ENCODE results near the gene CRMP1. TPM values are rescaled to one million over a fixed set of nuclear protein-coding genes. Genes with fewer than 3 reads are reported as not detected.

The CRMP1 gene
- total and polyA plus RNA-seq, 2 of the 4 experiments (the other 2 are of a cell fraction): 4.1 to 7.4 TPM

- H3K4ac ChIP-seq (ENCODE audit: low read depth, low read length): no peak overlapping the region
- H2BK20ac ChIP-seq (ENCODE audit: low read depth, low read length): no peak overlapping the region
- no peak overlapping the region for H3K14ac ChIP-seq (replicated peaks; ENCODE audit: low read depth, low read length)
- H3K4me1 ChIP-seq (ENCODE audit: control insufficient read depth, insufficient read depth, low read length): peaks cover 5% of the 10 kb centered on the region
- WGBS, 2 experiments (ENCODE audit: extremely low coverage in 2 of 2, insufficient read length in 1 of 2): no CpG with 5 or more reads among the region's 1 CpG
- CTCF ChIA-PET: interaction anchor here (0.8 to 1.3 kb wide), 4 partner anchors 10 to 172 kb away, joined by 3 read pairs; no protein-coding TSS in a partner anchor
- no peak overlapping the region for H3K56ac ChIP-seq (ENCODE audit: extremely low read depth, insufficient read depth, low read length)
- H3K18ac ChIP-seq (ENCODE audit: low read depth, low read length): no peak overlapping the region
- in situ Hi-C loops (cut with MboI; ENCODE audit: low sequenced_read_pairs): loop anchor here (10.0 kb wide), 1 partner anchor 746 kb away; no protein-coding TSS in a partner anchor
- POLR2A ChIA-PET (ENCODE audit: unreplicated experiment): no interaction called here
- no peak overlapping the region for H4K91ac ChIP-seq (ENCODE audit: insufficient read depth, low read depth, low read length)
- H3K27me3 ChIP-seq (ENCODE audit: control insufficient read depth, insufficient read depth, low read length): no peaks in the 10 kb centered on the region
- dilution Hi-C loops (cut with HindIII; ENCODE audit: low sequenced_read_pairs, unreplicated experiment): no loop called here
- peaks cover 3 to 7% of the 10 kb centered on the region in 2 experiments; a peak in 1 of 4 replicates for H3K79me1 ChIP-seq (ENCODE audit: low read depth in 1 of 2, low read length in 2 of 2)
- no peak overlapping the region for H2BK120ac ChIP-seq (ENCODE audit: low read depth, low read length)
- no peak overlapping the region for H2BK15ac ChIP-seq (ENCODE audit: low read depth, low read length)
- H3K4me2 ChIP-seq (ENCODE audit: low read depth, low read length): no peak overlapping the region
- no peaks in the 10 kb centered on the region for H3K9me3 ChIP-seq (ENCODE audit: control insufficient read depth, insufficient read depth, low read length)
- ATAC-seq (ENCODE audit: low read depth) (no peak), DNase-seq (no peak)
- no peak overlapping the region for H3K27ac ChIP-seq (ENCODE audit: insufficient read depth, low read length)
- TF ChIP-seq NFE2L2 (IDR thresholded peaks at IDR 0.05; ENCODE audit: low read depth, low read length) (no peak), POLR2A (IDR thresholded peaks at IDR 0.05; ENCODE audit: low read depth, low read length) (no peak), RAD21 (IDR thresholded peaks at IDR 0.05; ENCODE audit: low read length) (no peak), MXI1 (IDR thresholded peaks at IDR 0.05; ENCODE audit: borderline replicate concordance, low read depth, low read length) (no peak), RCOR1 (IDR thresholded peaks at IDR 0.05; ENCODE audit: insufficient replicate concordance, low read length) (no peak), BHLHE40 (IDR thresholded peaks at IDR 0.05; ENCODE audit: low read depth, low read length) (no peak), USF2 (IDR thresholded peaks at IDR 0.05; ENCODE audit: low read depth, low read length) (no peak), CTCF (conservative IDR thresholded peaks at IDR 0.05; ENCODE audit: low read depth, low read length) (no peak)
- H3K9ac ChIP-seq (ENCODE audit: low read depth, low read length): no peak overlapping the region
- peaks cover 33% of the 10 kb centered on the region for H3K36me3 ChIP-seq (ENCODE audit: control insufficient read depth, insufficient read depth, low read length)
- no peaks in the 10 kb centered on the region for H4K20me1 ChIP-seq (ENCODE audit: insufficient read depth, low read length)
- H2AK5ac ChIP-seq (ENCODE audit: low read depth, low read length): no peak overlapping the region
- no peak overlapping the region for H4K5ac ChIP-seq (ENCODE audit: low read depth, low read length)
- no peak overlapping the region for H3K4me3 ChIP-seq (ENCODE audit: insufficient read depth, low read depth, low read length)
- no peak overlapping the region for H4K8ac ChIP-seq (ENCODE audit: low read depth in 2 of 2, low read length in 2 of 2)
- no peak overlapping the region for H2AFZ ChIP-seq (replicated peaks; ENCODE audit: low read length, poor library complexity)
- H3K9me1 ChIP-seq (ENCODE audit: insufficient read depth, low read length): no peaks in the 10 kb centered on the region
- intact Hi-C loops (cut with micrococcal nuclease): loop anchor here (1.0 to 5.0 kb wide), 5 partner anchors 43 to 796 kb away; no protein-coding TSS in a partner anchor
- H3K23ac ChIP-seq (ENCODE audit: low read depth, low read length): no peak overlapping the region
- no TSS peak for BruUV-seq (replicated peaks)
- H2BK5ac ChIP-seq (ENCODE audit: low read depth, low read length, poor library complexity, severe bottlenecking): no peak overlapping the region
- H2AK9ac ChIP-seq (replicated peaks; ENCODE audit: low read depth, low read length, poor library complexity): no peak overlapping the region
Measured at GRCh38 chr4:5790546-5790857, 102.4 kb downstream of the CRMP1 start.
